ENCODE measurements around the gene FBXO10. TPM values are rescaled to one million over a fixed set of nuclear protein-coding genes. Genes with fewer than 3 reads are reported as not detected.
"Not testable (repeated sequence)": the region's sequence is repeated elsewhere in the genome, so short reads cannot be mapped to it uniquely, and the experiment has no call there.

Gene FBXO10
- total and polyA plus RNA-seq, 3 donors from 2014 or later, result 28.3 to 31.7 (median 28.7) TPM

DNA sequence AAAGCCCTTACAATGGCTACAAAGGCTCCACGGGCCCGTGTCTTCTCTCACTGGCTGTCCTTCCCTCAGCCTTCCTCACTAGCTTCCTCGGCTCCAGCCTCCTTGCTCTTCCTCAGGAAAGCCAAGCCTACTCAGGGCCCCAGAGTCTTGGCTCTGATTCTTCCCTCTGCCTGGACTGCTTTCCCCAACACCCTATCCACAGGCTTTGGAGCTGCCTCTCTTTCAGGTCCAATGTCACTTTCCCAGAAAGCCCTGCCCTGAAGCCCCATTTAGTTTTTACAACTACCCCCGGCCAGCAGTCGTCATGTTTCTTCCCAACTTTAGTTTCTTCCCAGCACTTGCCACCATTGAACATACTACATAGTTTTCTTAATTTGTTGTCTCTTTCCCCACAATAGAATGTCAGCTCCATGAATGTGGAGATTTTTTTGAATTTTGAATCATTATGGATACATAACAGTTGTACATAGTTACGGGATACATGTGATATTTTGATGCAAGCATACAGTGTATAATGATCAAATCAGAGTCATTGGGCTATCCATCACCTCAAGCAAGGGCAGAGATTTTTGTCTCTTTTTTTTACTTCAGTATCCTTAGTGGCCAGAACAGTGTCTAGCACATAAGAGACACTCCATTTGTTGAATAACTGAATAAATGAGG is 33.7 kb upstream of the FBXO10 start:
- Histone ChIP-seq H3K27ac (no peak overlapping the region), H3K27me3 (no peaks in the 10 kb centered on the region), H3K4me3 (no peak overlapping the region), H3K36me3 (ENCODE audit: low read depth, missing control alignments) (no peaks in the 10 kb centered on the region), H3K9me3 (no peaks in the 10 kb centered on the region), H3K4me1 (no peaks in the 10 kb centered on the region)
- DNase-seq, result no peak
- TF ChIP-seq POLR2A (IDR thresholded peaks at IDR 0.05) (no peak), CTCF (IDR thresholded peaks at IDR 0.05) (no peak)
- intact Hi-C loops (cut with DNase I; ENCODE audit: low total_unique reads), result no loop called here
- WGBS, 2 donors, result 67 to 68% methylated on average over 6 of the region's 6 CpGs

GRCh38 chr9:37608250-37608649 is 32.1 kb upstream of the FBXO10 start:
- TF ChIP-seq POLR2A (IDR thresholded peaks at IDR 0.05) (no peak), CTCF (IDR thresholded peaks at IDR 0.05) (no peak)
- Histone ChIP-seq H3K4me1 (no peaks in the 10 kb centered on the region), H3K27ac (no peak overlapping the region), H3K36me3 (ENCODE audit: low read depth, missing control alignments) (no peaks in the 10 kb centered on the region), H3K27me3 (no peaks in the 10 kb centered on the region), H3K9me3 (no peaks in the 10 kb centered on the region), H3K4me3 (no peak overlapping the region)
- no peak for DNase-seq
- intact Hi-C loops (cut with DNase I; ENCODE audit: low total_unique reads), result no loop called here

GRCh38 chr9:37604296-37604695 is 28.1 kb upstream of the FBXO10 start:
- no peaks in the 10 kb centered on the region for H3K27me3 ChIP-seq
- WGBS, 2 donors, result 60 to 74% methylated on average over 1 of the region's 1 CpG
- no peaks in the 10 kb centered on the region for H3K36me3 ChIP-seq (ENCODE audit: low read depth, missing control alignments)
- no peaks in the 10 kb centered on the region for H3K9me3 ChIP-seq
- DNase-seq, result no peak
- TF ChIP-seq POLR2A (IDR thresholded peaks at IDR 0.05) (no peak), CTCF (IDR thresholded peaks at IDR 0.05) (no peak)
- no peak overlapping the region for H3K27ac ChIP-seq
- H3K4me1 ChIP-seq, result no peaks in the 10 kb centered on the region
- intact Hi-C loops (cut with DNase I; ENCODE audit: low total_unique reads), result no loop called here
- H3K4me3 ChIP-seq, result no peak overlapping the region

DNA sequence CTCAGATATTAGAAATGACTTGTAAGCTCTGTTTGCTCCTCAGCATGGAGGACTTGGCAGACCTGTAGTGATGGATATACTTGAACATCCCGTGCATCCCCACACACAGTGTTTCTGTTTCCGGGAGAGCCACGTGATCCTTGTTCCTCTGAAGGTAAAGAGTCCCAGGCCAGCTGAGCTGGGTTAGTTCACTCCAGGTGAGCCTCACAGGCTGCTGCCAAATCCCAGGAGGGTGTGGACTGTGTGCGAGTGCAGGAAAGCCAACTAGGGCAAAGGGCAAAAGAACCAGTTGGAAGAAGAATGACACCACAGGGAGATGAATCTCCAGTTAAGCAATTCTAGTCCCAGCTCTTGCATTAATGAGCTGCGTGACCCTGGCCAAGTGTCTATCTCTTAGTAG is 26.6 kb upstream of the FBXO10 start:
- no peaks in the 10 kb centered on the region for H3K9me3 ChIP-seq
- H3K27me3 ChIP-seq, result no peaks in the 10 kb centered on the region
- TF ChIP-seq CTCF (IDR thresholded peaks at IDR 0.05) (no peak), POLR2A (IDR thresholded peaks at IDR 0.05) (no peak)
- WGBS, 2 donors, result 76 to 78% methylated on average over 5 of the region's 5 CpGs
- no peak for DNase-seq
- no peaks in the 10 kb centered on the region for H3K4me1 ChIP-seq
- intact Hi-C loops (cut with DNase I; ENCODE audit: low total_unique reads), result no loop called here
- no peak overlapping the region for H3K4me3 ChIP-seq
- H3K27ac ChIP-seq, result no peak overlapping the region
- H3K36me3 ChIP-seq (ENCODE audit: low read depth, missing control alignments), result no peaks in the 10 kb centered on the region

DNA sequence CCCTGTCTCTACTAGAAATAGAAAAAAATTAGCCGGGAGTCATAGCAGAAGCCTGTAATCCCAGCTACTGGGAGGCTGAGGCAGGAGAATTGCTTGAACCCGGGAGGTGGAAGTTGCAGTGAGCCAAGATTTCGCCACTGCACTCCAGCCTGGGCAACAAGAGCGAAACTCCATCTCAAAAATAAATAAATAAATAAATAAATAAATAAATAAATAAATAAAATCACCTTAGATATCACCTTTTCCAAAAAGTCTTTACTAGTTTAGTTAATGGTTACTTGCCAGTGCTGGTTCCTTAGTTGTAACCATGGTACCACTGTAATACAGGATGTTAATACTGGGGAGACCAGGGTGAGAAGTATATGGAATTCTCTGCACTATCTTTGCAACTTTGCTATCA is 25.9 kb upstream of the FBXO10 start:
- H3K36me3 ChIP-seq (ENCODE audit: low read depth, missing control alignments); intact Hi-C loops (cut with DNase I; ENCODE audit: low total_unique reads); H3K4me1 ChIP-seq; H3K9me3 ChIP-seq; H3K27ac ChIP-seq; H3K4me3 ChIP-seq; DNase-seq; H3K27me3 ChIP-seq: not testable (repeated sequence)
- 95 to 96% methylated on average over 4 of the region's 4 CpGs for WGBS, 2 donors

All from testis (tissue), 3 donors.